GM21447 (cell line): Measurements from ENCODE around the gene NFX1.
"Not testable (repeated sequence)": the region's sequence is repeated elsewhere in the genome, so short reads cannot be mapped to it uniquely, and the experiment has no call there.

Experiments used
- ATAC-seq: cut with Tn5 transposase; IDR thresholded peaks from one replicate; pipeline ENCODE4 v1.9.1; 2021; ENCODE audit not compliant: unreplicated experiment

NFX1 gene

DNA sequence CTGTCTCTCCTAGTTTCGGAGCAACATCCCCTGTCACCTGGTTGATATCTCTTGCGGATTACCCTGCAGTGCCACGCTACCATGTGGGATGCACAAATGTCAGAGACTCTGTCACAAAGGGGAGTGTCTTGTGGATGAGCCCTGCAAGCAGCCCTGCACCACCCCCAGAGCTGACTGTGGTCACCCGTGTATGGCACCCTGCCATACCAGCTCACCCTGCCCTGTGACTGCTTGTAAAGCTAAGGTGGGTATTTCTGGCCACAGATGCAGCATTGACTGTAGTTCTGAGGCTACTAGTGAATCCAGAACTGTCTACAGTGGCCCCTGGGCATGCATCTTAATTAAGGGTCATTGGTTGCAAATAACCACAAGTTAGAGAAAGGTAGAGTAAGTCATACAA is 61.2 kb downstream of the NFX1 start:
- ATAC-seq, result no peak

DNA sequence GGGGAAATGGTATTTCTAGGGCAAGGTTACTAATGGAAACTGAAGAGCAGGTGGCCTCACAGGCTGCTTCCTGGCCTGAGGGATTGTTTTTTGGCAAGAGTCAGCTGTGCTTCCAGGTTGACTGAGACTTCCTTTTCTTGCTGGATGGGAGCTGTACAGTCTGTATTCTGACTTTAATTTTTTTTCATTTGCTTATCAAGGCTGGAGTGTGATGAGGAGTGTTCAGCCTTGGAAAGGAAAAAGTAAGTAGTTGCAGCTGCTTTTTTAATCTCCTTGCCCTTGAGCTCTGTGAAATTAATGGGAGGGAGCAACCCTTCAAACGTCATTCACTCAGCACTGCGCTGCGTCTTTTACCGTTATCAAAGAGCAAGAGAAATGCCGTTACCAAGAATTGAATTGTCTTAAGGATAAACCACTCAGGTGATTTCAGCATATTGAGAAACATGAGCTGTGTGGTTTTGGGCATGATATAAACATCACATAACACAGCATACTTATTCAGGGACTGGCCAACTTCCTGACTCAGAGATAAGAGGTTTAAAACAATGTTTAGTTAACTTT is 64.4 kb downstream of the NFX1 start:
- ATAC-seq, result no peak

DNA sequence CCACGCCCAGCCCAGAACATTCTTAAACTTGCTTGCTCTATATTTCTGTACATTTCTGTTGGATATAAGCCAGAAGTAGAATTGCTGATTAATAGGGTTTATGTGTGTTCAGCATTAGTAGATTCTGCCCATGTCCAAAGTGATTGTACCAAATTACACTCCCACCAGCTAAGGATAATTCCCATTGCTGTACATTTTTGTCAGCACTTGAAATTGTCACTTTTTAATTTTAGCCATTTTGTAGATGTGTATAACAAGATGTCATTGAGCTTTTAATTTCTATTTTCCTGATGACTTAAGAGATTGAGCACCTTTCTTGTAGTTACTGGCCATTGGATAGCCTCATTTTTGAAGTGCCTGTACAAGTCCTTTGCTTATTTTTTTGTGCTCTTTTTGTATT is 65.6 kb downstream of the NFX1 start:
- ATAC-seq, result no peak

DNA sequence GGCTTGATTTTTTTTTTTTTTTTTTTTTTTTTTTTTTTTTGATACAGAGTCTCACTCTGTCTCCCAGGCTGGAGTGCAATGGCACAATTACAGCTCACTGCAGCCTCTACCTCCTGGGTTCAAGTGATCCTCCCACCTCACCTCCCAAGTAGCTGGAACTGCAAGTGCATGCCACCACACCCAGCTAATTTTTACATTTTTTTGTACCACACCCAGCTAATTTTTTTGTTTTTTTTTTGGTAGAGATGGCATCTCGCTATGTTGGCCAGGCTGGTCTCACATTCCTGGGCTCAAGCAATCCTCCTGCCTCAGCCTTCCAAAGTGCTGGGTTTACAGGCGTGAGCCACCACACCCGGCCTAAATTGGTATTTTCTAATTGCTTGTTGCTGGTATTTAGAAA is 68.3 kb downstream of the NFX1 start:
- not testable (repeated sequence) for ATAC-seq

DNA sequence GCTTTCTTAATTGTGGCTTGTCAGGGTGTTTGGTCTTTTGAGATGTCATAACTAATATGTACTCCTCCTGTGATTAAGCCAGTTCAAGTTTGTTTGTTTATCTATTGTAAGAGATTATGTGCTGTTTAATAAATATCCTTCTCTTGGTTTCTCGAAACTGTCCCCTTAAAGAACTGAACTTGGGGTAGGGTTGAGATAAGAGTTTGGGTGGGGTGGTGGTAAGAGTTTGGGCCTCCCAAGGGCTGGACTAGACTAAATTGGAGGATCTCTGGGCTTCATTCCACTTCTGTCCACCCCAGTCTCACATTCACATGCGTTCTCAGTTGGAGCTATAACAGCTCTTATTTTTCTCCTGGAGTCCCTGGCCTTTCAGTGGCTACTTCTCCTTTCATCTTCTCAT is 73.8 kb downstream of the NFX1 start:
- ATAC-seq, result no peak

DNA sequence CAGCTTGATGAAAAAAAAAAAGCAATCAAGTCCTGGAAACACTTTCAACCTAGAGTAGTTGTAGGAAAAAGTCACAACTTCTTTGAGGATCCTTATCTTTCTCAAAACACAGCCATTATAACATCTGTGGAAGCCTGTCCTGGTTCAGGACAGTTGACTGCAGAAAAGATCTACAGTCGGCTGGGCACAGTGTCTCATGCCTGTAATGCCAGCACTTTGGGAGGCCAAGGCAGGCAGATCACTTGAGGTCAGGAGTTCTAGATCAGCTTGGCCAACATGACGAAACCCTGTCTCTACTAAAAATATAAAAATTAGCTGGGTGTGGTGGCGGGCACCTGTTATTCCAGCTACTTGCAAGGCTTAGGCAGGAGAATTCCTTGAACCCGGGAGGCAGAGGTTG is 74.5 kb downstream of the NFX1 start:
- not testable (repeated sequence) for ATAC-seq

DNA sequence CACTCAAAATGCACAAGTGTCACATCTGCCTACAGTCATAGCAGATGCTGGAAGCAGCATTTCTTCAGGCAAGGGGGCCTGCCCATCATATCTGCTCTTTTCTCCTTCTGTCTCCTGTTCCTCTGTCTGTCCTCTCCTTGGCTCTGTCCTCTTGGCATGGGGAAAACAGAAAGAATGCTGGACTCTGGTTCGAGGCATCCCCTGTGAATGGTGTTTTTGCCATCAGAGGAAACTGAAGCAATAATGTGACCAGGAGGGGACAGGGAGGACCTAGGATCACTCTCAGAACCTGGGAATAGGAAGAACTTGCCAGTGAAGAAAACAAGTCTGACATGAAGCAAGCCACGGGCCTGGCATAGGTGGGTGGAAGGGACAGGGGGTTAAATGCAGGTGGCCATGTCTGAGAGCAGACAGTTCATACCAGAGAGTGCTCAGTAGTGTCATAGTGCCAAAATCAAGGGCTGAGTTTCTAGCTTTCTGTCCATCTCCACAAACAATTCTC is 76.7 kb downstream of the NFX1 start:
- no peak for ATAC-seq

DNA sequence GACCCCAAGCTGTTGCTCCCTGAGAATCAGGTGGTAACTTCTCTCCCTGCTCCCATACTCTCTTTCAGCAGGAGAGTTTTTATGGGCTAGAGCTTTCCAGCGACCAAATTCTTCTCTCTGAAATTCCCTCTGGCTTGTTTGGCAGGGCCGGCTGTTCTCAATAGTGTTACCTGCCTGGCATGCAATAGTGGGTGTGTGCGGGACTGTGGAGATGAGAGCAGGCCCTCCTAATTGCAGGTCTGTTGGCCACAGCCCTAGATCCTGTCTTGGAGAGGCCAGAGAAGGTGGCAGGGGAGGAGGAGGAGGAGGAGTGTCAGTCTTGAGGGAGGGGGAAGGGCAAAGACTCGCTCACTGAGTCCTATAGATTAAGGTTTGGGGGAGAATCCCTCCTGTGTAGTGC is 82.6 kb downstream of the NFX1 start:
- no peak for ATAC-seq

DNA sequence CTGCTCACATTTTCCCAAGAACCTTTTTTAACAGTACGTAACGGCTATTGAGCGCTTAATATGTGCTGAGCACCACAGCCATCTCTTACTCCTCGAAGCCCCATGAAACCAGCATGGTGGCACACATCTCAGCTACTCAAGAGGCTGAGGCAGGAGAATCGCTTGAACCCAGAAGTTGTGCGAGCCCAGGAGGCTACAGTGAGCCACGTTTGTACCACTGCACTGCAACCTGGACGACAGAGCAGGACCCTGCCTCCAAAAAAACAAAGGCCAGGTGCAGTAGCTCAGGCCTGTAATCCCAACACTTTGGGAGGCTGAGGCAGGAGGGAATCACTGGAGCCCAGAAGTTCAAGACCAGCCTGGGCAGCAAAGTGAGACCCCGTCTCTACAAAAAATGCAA is 83.9 kb downstream of the NFX1 start:
- no peak for ATAC-seq

DNA sequence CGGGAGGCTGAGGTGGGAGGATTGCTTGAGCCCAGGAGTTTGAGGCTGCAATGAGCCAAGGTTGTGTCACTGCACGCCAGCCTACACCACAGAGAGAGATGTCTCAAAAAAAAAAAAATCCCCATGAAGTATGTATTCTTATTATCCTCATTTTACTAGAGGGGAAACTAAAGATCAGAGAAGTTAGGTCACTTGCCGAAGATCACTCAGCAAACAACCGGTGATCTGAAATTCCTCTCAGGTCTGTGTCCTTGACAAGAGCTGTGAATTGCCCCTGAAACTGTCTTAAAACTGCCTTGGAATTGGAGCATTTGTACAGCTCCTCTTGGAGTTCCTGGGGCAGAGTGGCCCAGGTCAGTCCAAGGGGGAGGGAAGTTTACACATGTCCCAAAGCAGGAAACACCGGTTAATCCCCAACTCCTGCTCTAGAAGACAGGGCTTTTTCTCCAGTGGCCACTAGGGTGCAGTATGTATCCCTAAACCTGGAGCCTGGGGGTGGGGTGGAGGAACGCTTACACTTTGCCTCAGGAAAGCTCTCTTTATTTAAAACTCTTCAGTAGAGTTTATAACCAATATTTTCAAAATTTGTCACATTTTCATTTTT is 84.4 kb downstream of the NFX1 start:
- ATAC-seq, result peak; percentile 83

DNA sequence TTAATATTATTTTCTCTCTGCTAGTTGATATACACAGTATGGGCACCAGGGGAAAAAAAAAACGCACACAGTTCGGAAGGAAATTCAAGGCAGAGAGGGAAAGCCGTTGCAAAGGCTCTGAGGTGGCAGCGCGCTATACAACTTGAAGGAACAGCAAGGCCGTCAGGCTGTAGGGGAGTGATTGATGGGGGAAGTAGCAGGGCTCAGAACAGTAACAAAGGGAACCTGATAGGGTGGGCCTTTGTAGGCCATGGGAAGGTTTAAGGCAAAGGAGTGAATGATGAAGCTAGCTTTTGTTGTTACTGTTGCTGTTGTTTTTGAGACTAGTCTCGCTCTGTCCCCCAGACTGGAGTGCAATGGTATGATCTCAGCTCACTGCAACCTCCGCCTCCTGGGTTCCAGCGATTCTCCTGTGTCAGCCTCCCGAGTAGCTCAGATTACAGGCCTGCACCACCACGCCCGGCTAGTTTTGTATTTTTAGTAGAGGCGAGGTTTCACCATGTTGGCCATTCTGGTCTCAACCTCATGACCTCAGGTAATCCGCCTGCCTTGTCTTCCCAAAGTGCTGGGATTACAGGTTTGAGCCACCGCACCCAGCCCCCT is 85.0 kb downstream of the NFX1 start:
- ATAC-seq, result no peak

DNA sequence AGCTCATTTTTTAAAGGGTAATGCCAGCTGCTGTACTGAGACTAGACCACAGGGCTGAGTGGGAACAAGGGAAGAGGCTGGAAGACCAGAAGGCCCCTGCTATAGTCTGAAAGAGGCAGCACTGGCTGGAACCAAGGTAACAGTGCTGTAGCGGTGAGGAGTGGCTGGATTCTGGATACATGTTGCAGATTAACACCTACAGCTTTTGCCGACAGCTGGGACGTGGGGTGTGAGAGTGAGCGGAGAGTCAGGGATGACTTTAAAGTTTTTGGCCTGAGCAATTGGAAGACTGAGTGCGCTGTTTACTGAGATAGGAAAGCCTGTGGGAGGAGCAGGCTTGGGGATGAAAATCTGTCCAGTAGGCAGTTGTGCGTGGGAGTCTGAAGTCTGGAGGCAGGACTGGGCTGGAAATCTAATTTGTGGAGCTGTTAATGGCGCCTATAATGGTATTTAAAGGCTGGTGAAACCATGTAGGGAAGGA is 85.6 kb downstream of the NFX1 start:
- ATAC-seq, result no peak

DNA sequence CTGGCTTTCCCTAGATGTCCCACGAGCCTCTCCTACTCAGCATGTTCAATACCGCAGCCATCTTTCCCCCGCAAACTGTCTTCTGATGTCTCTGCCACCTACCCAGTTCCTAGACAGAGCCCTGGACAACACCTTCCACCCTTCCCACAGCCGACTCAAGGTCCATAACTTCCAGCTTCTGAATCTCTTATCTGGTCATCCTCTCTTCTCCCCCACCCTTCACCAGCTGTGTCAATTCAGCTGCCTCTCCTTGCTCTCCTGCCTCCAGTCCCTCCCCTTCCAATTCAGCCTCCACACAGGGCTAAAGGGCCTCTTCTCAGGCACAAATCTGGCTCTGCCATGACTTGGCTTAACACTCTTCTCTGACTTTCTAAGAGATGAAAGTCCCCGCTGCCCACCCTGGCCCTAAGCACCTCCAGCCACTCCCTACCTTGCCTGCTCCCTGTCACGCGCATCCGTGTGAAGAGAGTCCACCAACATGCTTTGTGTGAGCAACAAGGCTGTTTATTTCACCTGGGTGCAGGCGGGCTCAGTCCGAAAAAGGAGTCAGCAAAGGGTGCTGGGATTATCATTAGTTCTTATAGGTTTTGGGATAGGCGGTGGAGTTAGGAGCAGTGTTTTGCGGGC is 86.9 kb downstream of the NFX1 start:
- ATAC-seq, result no peak

DNA sequence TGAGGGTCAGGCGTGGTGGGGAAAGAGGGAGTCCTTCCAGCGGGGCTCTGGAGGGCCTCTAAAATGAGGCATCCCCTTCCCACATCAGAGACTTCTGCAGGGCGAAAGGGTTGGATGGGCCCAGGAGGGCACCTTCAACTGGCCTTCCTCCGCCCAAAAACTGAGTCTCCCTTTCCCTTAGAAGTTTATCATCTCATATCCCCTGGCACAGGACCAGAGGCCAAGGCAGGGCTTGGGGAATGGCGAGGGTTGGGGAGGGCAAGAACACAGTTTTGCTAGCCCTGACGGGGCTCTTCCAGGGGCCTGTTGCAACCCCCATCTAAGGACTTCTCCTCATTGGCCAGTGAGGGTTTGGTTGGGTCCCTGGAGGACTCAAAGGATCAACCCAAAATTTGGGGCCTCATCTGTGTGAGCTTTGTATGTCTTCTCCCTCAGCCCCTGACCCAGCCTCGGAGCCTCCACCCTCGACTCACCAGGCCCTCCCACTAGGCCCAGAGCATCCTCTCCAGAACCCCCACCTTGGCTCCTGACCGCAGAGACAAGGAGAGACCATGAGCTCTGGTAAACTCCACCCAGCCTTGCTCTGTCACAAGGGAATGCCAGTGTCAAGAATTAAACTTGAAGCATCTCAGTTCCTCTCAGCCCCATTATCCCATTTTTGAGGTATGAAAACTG is 87.9 kb downstream of the NFX1 start:
- no peak for ATAC-seq

DNA sequence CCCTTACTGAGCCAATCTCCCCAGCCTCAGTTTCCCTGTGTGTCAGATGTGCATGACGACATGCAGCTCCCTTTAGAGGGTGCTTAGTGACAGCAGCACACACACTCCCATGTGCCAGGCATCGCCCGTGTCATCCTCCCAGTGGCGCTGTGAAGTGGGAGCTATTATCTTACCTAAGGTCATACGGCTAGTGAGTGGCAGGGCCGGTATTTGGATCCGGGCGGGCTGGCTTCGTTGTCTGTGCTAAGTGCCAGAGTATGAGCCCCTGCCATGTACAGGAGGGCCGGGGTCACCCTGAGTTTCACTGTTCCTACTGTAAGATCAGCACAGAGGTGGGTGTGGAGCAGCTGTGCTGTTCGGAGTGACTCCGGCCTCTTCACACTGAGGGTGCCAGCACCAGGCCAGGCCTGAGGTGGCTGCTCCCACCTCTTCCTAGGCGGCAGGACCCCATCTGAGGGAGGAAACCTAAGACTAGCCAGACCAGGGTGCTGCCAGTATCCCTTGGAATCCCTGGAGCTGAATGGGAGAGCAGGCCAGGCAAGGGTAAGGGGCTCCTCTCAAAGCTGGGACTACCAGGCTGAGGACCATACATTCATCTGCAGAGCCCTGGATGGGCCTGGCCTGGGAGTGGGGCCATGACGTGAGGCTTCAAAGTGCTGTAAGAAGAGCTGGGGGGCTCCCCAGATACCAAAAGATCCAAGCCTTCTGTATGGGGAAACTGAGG is 89.5 kb downstream of the NFX1 start:
- ATAC-seq, result no peak

DNA sequence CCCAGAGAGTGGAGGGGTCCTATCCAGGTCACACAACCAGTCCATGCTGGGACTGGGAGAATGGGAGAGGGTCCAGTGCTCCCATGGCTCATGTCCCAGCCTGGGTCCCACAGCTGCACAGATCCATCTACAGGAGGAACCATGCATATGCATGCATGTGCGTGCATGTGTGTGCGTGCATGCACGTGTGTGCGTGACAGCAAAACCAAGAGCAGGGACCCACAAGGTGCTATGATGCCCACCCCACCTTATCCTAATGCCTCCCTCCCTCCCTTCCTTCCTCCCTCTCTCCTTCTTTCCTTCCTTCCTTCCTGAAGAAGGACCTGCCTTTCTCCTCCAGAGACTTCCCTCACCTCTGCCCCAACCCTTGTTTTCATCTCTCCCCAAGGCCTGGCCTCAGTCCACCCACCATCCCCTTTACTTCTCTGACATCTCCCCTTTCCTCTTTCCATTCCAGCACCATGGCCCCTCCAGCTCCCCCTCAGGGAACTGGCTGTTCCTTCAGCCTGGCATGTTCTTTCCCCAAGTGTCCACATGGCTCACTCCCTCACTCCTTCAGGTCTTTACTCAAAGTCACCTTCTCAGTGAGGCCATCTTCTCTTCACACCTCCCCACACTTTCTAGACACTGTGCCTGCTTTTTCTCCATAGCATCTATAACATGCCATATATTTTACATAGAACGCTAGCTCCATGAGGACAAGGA is 90.2 kb downstream of the NFX1 start:
- ATAC-seq, result no peak

DNA sequence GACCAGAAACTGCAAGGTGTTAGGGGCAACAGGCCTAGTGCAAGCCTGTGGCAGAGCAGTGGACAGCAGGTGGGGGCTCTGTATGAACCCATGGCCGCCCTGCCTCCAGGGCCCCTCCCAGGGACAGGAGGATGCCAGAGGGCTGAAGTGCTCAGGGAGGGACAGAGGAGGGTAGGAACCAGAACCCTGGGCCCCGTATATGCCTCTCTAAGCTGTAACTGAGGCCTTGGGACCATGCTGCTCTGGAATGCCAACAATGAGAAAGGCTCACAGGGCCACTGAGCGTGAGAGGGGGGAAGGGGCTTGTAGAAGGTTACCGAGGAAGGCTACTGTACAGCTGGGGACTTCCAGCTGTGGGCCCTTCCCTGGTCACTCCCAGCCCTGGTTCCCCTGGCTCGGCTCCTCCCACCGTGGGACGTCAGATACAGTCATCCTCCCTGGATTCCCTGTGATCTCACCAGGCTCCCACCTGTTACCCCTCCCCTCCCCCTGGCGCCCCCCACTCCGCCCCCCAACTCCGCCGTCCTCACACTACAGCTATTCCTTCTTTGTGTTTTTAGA is 91.0 kb downstream of the NFX1 start:
- ATAC-seq, result no peak

DNA sequence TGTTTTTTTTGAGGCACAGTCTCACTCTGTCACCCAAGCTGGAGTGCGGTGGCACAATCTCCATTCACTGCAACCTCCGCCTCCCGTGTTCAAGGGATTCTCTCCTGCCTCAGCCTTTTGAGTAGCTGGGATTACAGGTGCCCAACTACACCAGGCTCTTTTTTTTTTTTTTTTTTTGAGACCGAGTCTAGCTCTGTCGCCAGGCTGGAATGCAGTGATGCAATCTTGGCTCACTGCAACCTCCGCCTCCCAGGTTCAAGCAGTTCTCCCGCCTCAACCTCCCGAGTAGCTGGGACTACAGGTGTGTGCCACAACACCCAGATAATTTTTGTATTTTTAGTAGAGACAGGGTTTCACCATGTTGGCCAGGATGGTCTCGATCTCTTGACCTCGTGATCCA is 92.1 kb downstream of the NFX1 start:
- ATAC-seq, result not testable (repeated sequence)

DNA sequence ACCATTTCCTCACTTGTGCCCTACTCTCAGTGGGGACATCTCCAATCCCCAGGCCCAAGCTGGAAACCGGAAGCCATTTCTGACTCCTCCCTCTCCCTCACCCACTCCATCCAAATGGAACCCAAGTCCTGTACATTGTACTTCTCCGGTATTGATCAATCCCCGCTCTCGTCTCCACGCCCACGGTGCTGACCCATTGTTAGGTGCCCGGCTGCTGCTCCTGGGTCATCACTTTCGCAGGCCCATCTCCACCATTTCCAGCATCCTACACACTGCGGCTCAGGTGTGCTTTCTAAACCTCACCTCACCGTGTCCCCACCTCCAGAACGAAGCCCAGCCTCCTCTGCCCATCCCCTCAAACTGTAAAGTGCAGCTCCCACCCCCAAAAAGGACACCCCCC is 93.1 kb downstream of the NFX1 start:
- not testable (repeated sequence) for ATAC-seq

DNA sequence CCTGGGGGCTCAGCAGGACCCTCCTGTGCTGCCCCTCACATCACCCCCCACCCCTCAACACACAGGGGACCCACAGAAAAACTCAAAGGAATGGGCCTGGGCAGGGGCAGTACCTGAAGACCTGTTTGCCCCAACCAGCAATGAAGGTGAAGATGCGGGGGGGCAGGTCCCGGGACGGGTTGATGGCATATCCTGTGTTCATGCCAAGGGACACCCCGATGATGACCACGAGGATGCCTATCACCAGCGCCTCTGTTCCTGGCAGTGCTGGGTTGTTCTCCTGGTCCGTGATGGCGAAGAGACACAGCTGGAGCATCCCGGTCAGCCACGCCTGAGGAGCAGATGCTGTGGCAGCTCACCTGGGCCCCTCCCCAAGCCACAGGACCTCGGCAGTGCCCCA is 95.2 kb downstream of the NFX1 start:
- ATAC-seq, result not testable (repeated sequence)
